SU-DHL-6 (cell line): ENCODE results near the gene CCDC8.

Experiments used
- H2AFZ ChIP-seq: fragments of 200-600 bp; sonication (generic); 2 replicates; pipeline ENCODE4 v1.6.1; 2014; ENCODE audit warnings: low read depth, mild to moderate bottlenecking, moderate library complexity, mixed read lengths, antibody characterized with exemption, low read length; ENCODE audit not compliant: severe bottlenecking
- H3F3A ChIP-seq: fragments of 200-600 bp; shearing (Covaris generic); 2 replicates; pipeline ENCODE4 v1.6.0; 2016; ENCODE audit warnings: antibody characterized with exemption, mild to moderate bottlenecking; ENCODE audit not compliant: insufficient read depth
- H3K27ac ChIP-seq: fragments of 200-600 bp; sonication (generic); 2 replicates; pipeline ENCODE4 v1.5.1; 2016; ENCODE audit warnings: low read depth, mild to moderate bottlenecking, low read length, moderate library complexity, mixed read lengths
- H3K27me3 ChIP-seq: fragments of 200-600 bp; sonication (generic), shearing (Covaris generic); 2 replicates; pipeline ENCODE4 v1.6.0; 2014; ENCODE audit warnings: mild to moderate bottlenecking, low read length
- H3K36me3 ChIP-seq: fragments of 200-600 bp; sonication (generic); 2 replicates; pipeline ENCODE4 v1.6.1; 2014; ENCODE audit warnings: mild to moderate bottlenecking, low read length, mixed read lengths
- H3K4me2 ChIP-seq: fragments of 300-600, 200-600 bp; shearing (Covaris generic), sonication (generic); 2 replicates; pipeline ENCODE4 v1.6.0; 2014; ENCODE audit warnings: low read length, low read depth, mild to moderate bottlenecking; ENCODE audit not compliant: poor library complexity, severe bottlenecking
- H3K4me3 ChIP-seq: fragments of 200-600 bp; sonication (generic); 2 replicates; pipeline ENCODE4 v1.5.1; 2014; ENCODE audit warnings: antibody characterized with exemption, low read length, mild to moderate bottlenecking, mixed read lengths; ENCODE audit not compliant: insufficient read depth, poor library complexity, severe bottlenecking
- H3K79me2 ChIP-seq: fragments of 200-600 bp; sonication (generic); 2 replicates; pipeline ENCODE4 v1.6.1; 2014; ENCODE audit warnings: mild to moderate bottlenecking, low read length, moderate library complexity; ENCODE audit not compliant: insufficient read depth
- H3K9ac ChIP-seq: fragments of 200-600 bp; sonication (generic); 2 replicates; pipeline ENCODE4 v1.7.0; 2014; ENCODE audit warnings: mild to moderate bottlenecking, low read length
- H3K9me2 ChIP-seq: fragments of 200-600 bp; sonication (generic); replicated peaks from 2 replicates; pipeline ENCODE4 v1.6.1; 2014; ENCODE audit warnings: low read length; ENCODE audit not compliant: insufficient read depth
- H3K9me3 ChIP-seq: fragments of 200-600 bp; sonication (generic); 2 replicates; pipeline ENCODE4 v1.6.1; 2014; ENCODE audit warnings: low read length, mixed read lengths; ENCODE audit not compliant: insufficient read depth
- H4K20me1 ChIP-seq: fragments of 200-600 bp; sonication (generic); 2 replicates; pipeline ENCODE4 v1.6.1; 2014; ENCODE audit warnings: low read depth, mild to moderate bottlenecking, antibody characterized with exemption, low read length, moderate library complexity, mixed read lengths
- EZH2phosphoT487 ChIP-seq: fragments of 200-600 bp; sonication (generic), shearing (Covaris generic); conservative IDR thresholded peaks from 2 replicates; pipeline ENCODE4 v1.6.1; 2018; ENCODE audit warnings: mild to moderate bottlenecking, antibody characterized with exemption, low read length, moderate library complexity, mixed read lengths
- TF ChIP-seq, protein P1 (sequence below): fragments of 200-600 bp; sonication (generic); IDR thresholded peaks from one replicate; pipeline ENCODE4 v1.5.1; 2017; ENCODE audit warnings: antibody characterized with exemption, mild to moderate bottlenecking, low read length, moderate library complexity; ENCODE audit not compliant: insufficient read depth, poor library complexity, severe bottlenecking

The CCDC8 gene

DNA sequence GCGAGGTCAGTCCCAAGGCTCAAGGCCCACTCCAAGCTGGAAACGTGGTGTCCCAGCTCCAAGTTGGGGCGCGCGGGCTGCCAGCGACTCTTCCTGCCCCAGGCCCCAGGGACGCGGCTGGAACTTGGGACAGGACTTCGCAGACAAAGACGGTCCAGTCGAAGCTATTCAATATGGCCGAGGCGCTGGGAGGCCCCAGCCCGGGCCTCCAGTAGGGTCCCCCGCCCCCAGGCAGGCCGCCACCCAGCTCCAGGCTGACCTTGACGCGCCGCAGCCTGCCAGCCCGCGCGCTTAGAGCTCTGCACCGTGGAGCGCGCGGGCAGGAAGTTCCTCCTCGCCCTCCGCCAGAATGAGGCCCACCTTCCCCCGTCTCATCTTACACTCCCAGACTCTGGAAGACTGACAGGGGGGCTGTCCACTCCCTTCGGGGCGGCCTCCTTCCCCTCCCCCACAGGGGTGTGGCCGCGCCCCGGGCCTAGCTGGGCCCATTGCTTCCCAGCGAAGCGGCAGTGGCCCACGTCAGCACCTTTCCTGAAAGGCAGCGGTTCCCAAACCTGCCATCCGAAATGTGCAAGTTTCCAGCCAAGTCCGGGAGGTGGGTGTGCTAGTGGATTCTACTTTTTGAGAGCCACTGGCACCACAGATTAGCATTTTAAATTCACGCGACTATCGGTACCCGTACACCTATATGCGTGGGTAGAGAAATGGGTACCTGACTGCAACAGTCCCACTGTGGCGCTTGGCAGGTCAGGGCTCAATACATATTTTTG, at the start of gene CCDC8:
Gene CCDC8 (minus strand): TSS at position 303 of the 770 bp plus-strand sequence. CDS start 754 bp downstream, outside the sequence.
- H3K27ac ChIP-seq = no peak within 1 kb of the TSS
- H4K20me1 ChIP-seq = no peaks in the 10 kb centered on the region
- no peaks in the 10 kb centered on the region for H3K9me2 ChIP-seq
- no peaks in the 10 kb centered on the region for H3K36me3 ChIP-seq
- no peaks in the 10 kb centered on the region for H3K9me3 ChIP-seq
- no peaks in the 10 kb centered on the region for H3K79me2 ChIP-seq
- H3K4me2 ChIP-seq = no peak within 1 kb of the TSS
- H3K27me3 ChIP-seq = no peaks in the 10 kb centered on the region
- H3K4me3 ChIP-seq = no peak within 1 kb of the TSS
- no peak within 1 kb of the TSS for H3K9ac ChIP-seq
- no peak for TF ChIP-seq EZH2phosphoT487
- TF ChIP-seq, protein P1, sequence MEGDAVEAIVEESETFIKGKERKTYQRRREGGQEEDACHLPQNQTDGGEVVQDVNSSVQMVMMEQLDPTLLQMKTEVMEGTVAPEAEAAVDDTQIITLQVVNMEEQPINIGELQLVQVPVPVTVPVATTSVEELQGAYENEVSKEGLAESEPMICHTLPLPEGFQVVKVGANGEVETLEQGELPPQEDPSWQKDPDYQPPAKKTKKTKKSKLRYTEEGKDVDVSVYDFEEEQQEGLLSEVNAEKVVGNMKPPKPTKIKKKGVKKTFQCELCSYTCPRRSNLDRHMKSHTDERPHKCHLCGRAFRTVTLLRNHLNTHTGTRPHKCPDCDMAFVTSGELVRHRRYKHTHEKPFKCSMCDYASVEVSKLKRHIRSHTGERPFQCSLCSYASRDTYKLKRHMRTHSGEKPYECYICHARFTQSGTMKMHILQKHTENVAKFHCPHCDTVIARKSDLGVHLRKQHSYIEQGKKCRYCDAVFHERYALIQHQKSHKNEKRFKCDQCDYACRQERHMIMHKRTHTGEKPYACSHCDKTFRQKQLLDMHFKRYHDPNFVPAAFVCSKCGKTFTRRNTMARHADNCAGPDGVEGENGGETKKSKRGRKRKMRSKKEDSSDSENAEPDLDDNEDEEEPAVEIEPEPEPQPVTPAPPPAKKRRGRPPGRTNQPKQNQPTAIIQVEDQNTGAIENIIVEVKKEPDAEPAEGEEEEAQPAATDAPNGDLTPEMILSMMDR = no peak
- no peak within 1 kb of the TSS for H2AFZ ChIP-seq
- H3F3A ChIP-seq = no peaks in the 10 kb centered on the region

- no peaks in the 10 kb centered on the region for H3K79me2 ChIP-seq
- no peaks in the 10 kb centered on the region for H4K20me1 ChIP-seq
- peak overlapping the region; percentile 96 for H3K27ac ChIP-seq
- no peak overlapping the region for H3K4me3 ChIP-seq
- peak overlapping the region; percentile 51 for H3K4me2 ChIP-seq
- no peaks in the 10 kb centered on the region for H3K9me3 ChIP-seq
- H3K36me3 ChIP-seq = no peaks in the 10 kb centered on the region
- H3K9ac ChIP-seq = peak overlapping the region; percentile 39; the same call in 1 of the 2 replicates
- no peaks in the 10 kb centered on the region for H3K27me3 ChIP-seq
- H2AFZ ChIP-seq = no peak overlapping the region
- H3K9me2 ChIP-seq = no peaks in the 10 kb centered on the region
- no peak for TF ChIP-seq EZH2phosphoT487
- TF ChIP-seq, protein P1 = no peak
- peaks cover 62% of the 10 kb centered on the region for H3F3A ChIP-seq
These were observed 48.2 kb upstream of the CCDC8 start for GRCh38 chr19:46461537-46461936.

DNA sequence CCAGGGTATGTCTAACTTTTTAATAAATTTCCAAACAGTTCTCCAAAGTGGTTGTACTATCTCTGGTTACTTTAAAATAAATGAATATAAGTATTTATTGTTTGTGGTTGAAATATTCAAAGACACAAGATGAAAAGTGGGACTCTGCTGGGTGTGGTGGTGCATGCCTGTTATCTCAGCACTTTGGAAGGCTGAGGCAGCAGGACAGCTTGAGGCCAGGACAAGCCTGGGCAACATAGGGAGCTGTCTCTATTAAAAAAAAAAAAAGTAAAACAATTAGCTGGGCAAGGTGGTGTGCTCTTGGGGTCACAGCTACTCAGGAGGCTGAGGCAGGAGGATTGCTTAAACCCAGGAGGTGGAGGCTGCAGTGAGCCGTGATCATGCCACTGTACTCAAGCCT, 47.6 kb upstream of the CCDC8 start:
- no peaks in the 10 kb centered on the region for H3K9me2 ChIP-seq
- H3K27me3 ChIP-seq = no peaks in the 10 kb centered on the region
- H3K4me2 ChIP-seq = peak overlapping the region; percentile 51
- no peak overlapping the region for H2AFZ ChIP-seq
- H3K9ac ChIP-seq = peak overlapping the region; percentile 39; the same call in 1 of the 2 replicates
- peak overlapping the region; percentile 96 for H3K27ac ChIP-seq
- no peaks in the 10 kb centered on the region for H4K20me1 ChIP-seq
- H3K9me3 ChIP-seq = no peaks in the 10 kb centered on the region
- H3K4me3 ChIP-seq = no peak overlapping the region
- H3K79me2 ChIP-seq = no peaks in the 10 kb centered on the region
- TF ChIP-seq, protein P1 = no peak
- no peak for TF ChIP-seq EZH2phosphoT487
- peaks cover 57% of the 10 kb centered on the region for H3F3A ChIP-seq
- no peaks in the 10 kb centered on the region for H3K36me3 ChIP-seq
